Loucy (cell line): ENCODE data around the gene HSD17B12.

ENCODE experiments used
- H2AFZ ChIP-seq: fragments of 200-600 bp; sonication (generic); 2 replicates; pipeline ENCODE4 v1.6.0; 2016; ENCODE audit warnings: antibody characterized with exemption, mild to moderate bottlenecking, low read length, moderate library complexity
- H3F3A ChIP-seq: fragments of 200-600 bp; 2 replicates; pipeline ENCODE4 v1.6.0; 2016; ENCODE audit warnings: antibody characterized with exemption, low read depth, mild to moderate bottlenecking
- H3K27me3 ChIP-seq: fragments of 200-600 bp; sonication (generic); 2 replicates; pipeline ENCODE4 v1.6.1; 2014; ENCODE audit warnings: low read length, mild to moderate bottlenecking; ENCODE audit not compliant: insufficient read depth, poor library complexity, severe bottlenecking
- H3K36me3 ChIP-seq: fragments of 200-600 bp; sonication (generic); 2 replicates; pipeline ENCODE4 v1.6.1; 2016; ENCODE audit warnings: low read length; ENCODE audit not compliant: insufficient read depth
- H3K4me1 ChIP-seq: fragments of 200-600 bp; sonication (generic); 2 replicates; pipeline ENCODE4 v1.5.1; 2014; ENCODE audit warnings: low read length, mild to moderate bottlenecking; ENCODE audit not compliant: insufficient read depth, poor library complexity, severe bottlenecking
- H3K4me2 ChIP-seq: fragments of 200-600 bp; sonication (generic); 2 replicates; pipeline ENCODE4 v1.6.0; 2014; ENCODE audit warnings: antibody characterized with exemption, low read length, low read depth, mild to moderate bottlenecking; ENCODE audit not compliant: poor library complexity, severe bottlenecking
- H3K4me3 ChIP-seq: fragments of 200-600 bp; sonication (generic); 2 replicates; pipeline ENCODE4 v1.5.1; 2014; ENCODE audit warnings: low read length, mild to moderate bottlenecking, mixed read lengths; ENCODE audit not compliant: poor library complexity, severe bottlenecking
- H3K79me2 ChIP-seq: fragments of 200-600 bp; sonication (generic); 2 replicates; pipeline ENCODE4 v1.6.1; 2014; ENCODE audit warnings: low read length; ENCODE audit not compliant: insufficient read depth
- H3K9ac ChIP-seq: fragments of 200-600 bp; sonication (generic); 2 replicates; pipeline ENCODE4 v1.6.0; 2014; ENCODE audit warnings: mild to moderate bottlenecking, low read depth, low read length, moderate library complexity; ENCODE audit not compliant: poor library complexity, severe bottlenecking
- H3K9me2 ChIP-seq: fragments of 200-600 bp; sonication (generic); replicated peaks from 2 replicates; pipeline ENCODE4 v1.6.1; 2016; ENCODE audit warnings: low read depth, low read length, mixed read lengths
- H3K9me3 ChIP-seq: fragments of 200-600 bp; sonication (generic); 2 replicates; pipeline ENCODE4 v1.6.1; 2014; ENCODE audit warnings: mild to moderate bottlenecking, antibody characterized with exemption, low read length, low read depth; ENCODE audit not compliant: insufficient read depth
- H4K20me1 ChIP-seq: fragments of 200-600 bp; sonication (generic); 2 replicates; pipeline ENCODE4 v1.6.0; 2014; ENCODE audit warnings: antibody characterized with exemption, low read length, mild to moderate bottlenecking; ENCODE audit not compliant: insufficient read depth, poor library complexity, severe bottlenecking
- EZH2phosphoT487 ChIP-seq: fragments of 200-600 bp; IDR thresholded peaks from 2 replicates; pipeline ENCODE4 v1.6.1; 2018; ENCODE audit warnings: antibody characterized with exemption, mild to moderate bottlenecking, moderate library complexity, borderline replicate concordance
- TF ChIP-seq, protein P1 (sequence below): fragments of 200-600 bp; sonication (generic); conservative IDR thresholded peaks from 2 replicates; pipeline ENCODE4 v1.5.1; 2014; ENCODE audit warnings: mild to moderate bottlenecking, antibody characterized with exemption, low read length

Gene HSD17B12

DNA sequence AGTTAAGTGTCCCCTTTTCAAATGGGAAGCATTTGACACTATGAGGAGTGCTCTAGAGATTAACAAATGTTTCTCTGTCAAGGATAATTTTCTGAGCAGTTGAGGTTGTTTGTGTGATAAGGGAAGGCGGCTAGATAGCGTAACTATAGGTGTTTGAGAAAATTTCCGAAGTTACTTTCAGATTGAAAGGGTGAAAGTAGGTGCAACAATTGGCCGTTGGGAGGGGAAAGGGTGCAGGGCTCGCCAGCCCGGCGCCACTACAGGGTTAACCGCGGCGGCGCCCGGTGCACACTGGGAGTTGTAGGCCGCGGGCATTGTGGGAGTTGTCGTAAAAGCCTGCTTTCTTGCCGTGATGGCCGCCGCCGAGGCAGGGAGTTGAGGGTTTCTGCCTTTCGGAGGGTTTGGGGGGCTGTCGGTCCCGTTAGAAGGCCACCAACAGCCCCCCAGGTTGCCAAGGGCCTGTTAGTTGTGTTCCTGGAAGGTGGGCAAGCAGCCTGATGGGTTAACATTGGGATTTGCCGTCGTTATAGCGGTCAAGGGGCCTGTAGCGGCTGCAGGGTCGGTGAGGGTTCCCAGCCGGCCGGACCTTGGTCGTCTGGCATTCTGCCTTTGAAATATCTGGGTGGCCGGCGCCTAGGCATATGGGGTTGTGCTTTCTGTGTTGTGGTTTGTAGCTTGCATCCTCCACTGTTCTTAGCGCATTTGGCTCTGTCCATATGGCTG is 36.5 kb upstream of the HSD17B12 start:
- Histone ChIP-seq H3F3A (no peaks in the 10 kb centered on the region), H3K4me1 (peaks cover 14% of the 10 kb centered on the region), H3K4me2 (peak overlapping the region; percentile 94), H3K9ac (peak overlapping the region; percentile 94), H3K79me2 (peaks cover 14% of the 10 kb centered on the region), H2AFZ (peak overlapping the region; percentile 88), H3K36me3 (no peaks in the 10 kb centered on the region), H3K9me3 (no peaks in the 10 kb centered on the region), H4K20me1 (no peaks in the 10 kb centered on the region), H3K4me3 (peak overlapping the region; percentile 97), H3K9me2 (no peaks in the 10 kb centered on the region), H3K27me3 (peaks cover 37% of the 10 kb centered on the region)
- no peak for TF ChIP-seq EZH2phosphoT487
- TF ChIP-seq, protein P1, sequence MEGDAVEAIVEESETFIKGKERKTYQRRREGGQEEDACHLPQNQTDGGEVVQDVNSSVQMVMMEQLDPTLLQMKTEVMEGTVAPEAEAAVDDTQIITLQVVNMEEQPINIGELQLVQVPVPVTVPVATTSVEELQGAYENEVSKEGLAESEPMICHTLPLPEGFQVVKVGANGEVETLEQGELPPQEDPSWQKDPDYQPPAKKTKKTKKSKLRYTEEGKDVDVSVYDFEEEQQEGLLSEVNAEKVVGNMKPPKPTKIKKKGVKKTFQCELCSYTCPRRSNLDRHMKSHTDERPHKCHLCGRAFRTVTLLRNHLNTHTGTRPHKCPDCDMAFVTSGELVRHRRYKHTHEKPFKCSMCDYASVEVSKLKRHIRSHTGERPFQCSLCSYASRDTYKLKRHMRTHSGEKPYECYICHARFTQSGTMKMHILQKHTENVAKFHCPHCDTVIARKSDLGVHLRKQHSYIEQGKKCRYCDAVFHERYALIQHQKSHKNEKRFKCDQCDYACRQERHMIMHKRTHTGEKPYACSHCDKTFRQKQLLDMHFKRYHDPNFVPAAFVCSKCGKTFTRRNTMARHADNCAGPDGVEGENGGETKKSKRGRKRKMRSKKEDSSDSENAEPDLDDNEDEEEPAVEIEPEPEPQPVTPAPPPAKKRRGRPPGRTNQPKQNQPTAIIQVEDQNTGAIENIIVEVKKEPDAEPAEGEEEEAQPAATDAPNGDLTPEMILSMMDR: no peak

DNA sequence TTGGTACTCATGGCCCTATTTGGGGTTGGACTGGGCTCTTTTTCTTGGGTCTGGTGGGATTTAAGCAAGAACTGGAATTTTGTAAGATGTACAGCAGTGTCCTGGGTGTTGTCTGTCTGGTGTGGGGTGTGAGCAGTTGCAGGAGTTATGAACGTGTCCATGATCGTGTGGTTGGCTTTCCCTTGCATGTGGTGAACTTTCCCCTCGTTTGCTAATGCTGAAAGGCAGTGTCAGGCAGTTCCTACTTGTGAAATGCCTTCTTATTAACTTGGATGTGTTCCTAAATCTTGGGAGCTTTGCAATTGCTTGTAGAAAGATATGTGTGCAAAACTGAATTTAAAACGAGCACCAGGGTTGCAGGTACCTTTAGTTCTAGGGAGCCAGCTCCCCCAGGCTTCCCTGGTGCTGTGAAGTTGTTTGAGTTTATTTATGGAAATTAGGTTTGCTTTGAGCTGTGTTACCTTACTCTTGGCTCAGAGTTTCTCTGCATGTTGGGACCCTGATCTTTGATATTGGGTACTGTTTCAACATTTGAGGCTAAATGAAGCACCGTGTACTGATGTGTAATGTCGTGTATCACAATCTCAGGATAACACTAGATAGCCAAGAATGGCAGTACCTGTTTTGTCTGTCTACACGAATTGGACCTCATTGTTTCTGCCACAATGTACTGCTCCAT is 35.8 kb upstream of the HSD17B12 start:
- Histone ChIP-seq H3K4me1 (peaks cover 14% of the 10 kb centered on the region), H3K4me2 (peak overlapping the region; percentile 94), H3K9ac (peak overlapping the region; percentile 94), H3F3A (no peaks in the 10 kb centered on the region), H3K9me2 (no peaks in the 10 kb centered on the region), H3K79me2 (peaks cover 14% of the 10 kb centered on the region), H4K20me1 (no peaks in the 10 kb centered on the region), H2AFZ (peak overlapping the region; percentile 88), H3K9me3 (no peaks in the 10 kb centered on the region), H3K4me3 (peak overlapping the region; percentile 97), H3K36me3 (no peaks in the 10 kb centered on the region), H3K27me3 (peaks cover 30% of the 10 kb centered on the region)
- TF ChIP-seq, protein P1: no peak
- no peak for TF ChIP-seq EZH2phosphoT487

DNA sequence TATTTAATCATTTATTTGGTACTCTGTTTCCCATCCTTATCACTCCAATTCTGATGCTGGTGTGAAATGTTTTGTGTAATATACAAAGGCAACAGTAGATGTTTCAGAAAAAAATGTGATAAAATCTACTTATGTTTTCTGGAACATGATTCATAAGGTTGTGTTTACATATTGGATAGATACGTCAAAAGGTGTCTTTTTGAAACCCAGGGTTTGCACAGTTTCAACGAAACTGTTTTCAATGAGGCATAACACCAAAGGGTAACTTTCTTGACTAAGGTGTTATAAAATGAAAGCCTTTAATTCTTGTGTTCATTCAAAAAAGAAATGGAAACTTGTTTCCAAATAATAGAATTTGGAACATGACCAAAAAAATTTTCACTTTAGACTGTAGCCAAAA is 33.8 kb upstream of the HSD17B12 start:
- peaks cover 14% of the 10 kb centered on the region for H3K79me2 ChIP-seq
- H3K27me3 ChIP-seq: peaks cover 10% of the 10 kb centered on the region
- no peaks in the 10 kb centered on the region for H3F3A ChIP-seq
- H2AFZ ChIP-seq: no peak overlapping the region
- H3K4me2 ChIP-seq: no peak overlapping the region
- H3K36me3 ChIP-seq: no peaks in the 10 kb centered on the region
- H3K9ac ChIP-seq: no peak overlapping the region
- no peaks in the 10 kb centered on the region for H4K20me1 ChIP-seq
- TF ChIP-seq EZH2phosphoT487: no peak
- TF ChIP-seq, protein P1: no peak
- H3K4me3 ChIP-seq: no peak overlapping the region
- H3K4me1 ChIP-seq: peaks cover 14% of the 10 kb centered on the region
- H3K9me2 ChIP-seq: no peaks in the 10 kb centered on the region
- no peaks in the 10 kb centered on the region for H3K9me3 ChIP-seq
